GM21576 (cell line): Measurements from ENCODE around the gene CWC22.

Experiments used
- ATAC-seq: cut with Tn5 transposase; IDR thresholded peaks from one replicate; pipeline ENCODE4 v1.9.1; 2021; ENCODE audit warnings: mild to moderate bottlenecking, moderate library complexity; ENCODE audit not compliant: unreplicated experiment

The CWC22 gene

GRCh38 chr2:179900655-179901054 is 106.4 kb downstream of the CWC22 start:
- ATAC-seq, result no peak

- no peak for ATAC-seq
These were observed 107.4 kb downstream of the CWC22 start for GRCh38 chr2:179899666-179900065.

- ATAC-seq, result peak; percentile 81
These were observed 108.2 kb downstream of the CWC22 start for GRCh38 chr2:179898873-179899272.
